HG02852 (cell line): ENCODE measurements around the gene GPX6.
"Not testable (repeated sequence)": the region's sequence is repeated elsewhere in the genome, so short reads cannot be mapped to it uniquely, and the experiment has no call there.

Experiments used
- ATAC-seq: cut with Tn5 transposase; IDR thresholded peaks from one replicate; pipeline ENCODE4 v1.9.1; 2021; ENCODE audit warnings: mild to moderate bottlenecking, moderate library complexity; ENCODE audit not compliant: unreplicated experiment

The GPX6 gene

DNA sequence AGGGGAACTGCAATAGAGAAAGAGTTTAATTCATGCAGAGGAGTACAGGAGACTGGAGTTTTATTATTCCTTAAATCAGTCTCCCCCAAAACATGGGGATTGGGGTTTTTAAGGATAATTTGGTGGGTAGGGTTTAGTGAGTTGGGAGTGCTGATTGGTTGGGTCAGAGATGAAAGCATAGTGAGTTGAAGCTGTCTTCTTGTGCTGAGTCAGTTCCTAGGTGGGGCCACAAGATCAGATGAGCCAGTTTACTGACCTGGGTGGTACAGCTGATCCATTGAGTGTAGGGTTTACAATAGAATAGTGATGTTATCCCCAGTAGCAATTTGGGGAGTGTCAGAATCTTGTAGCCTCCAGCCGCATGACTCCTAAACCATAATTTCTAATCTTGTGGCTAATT lies 29.1 kb downstream of the GPX6 start:
- ATAC-seq, result no peak

DNA sequence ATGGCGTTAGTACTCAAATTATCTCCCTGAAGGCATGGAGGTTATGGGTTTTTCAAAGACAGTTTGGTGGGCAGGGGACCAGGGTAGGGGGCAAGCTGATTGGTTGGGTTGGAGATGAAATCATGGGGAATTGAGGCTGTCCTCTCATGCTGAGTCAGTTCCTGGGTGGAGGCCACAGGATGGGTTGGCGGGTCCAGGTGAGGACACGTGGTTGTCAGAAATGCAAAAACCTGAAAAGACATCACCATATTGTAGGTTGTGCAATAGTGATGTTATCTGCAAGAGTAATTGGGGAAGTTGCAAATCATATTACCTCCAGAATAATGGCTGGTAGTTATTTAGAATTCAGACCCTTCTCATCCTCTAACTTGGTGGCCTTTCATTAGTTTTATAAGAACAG lies 30.1 kb downstream of the GPX6 start:
- no peak for ATAC-seq

DNA sequence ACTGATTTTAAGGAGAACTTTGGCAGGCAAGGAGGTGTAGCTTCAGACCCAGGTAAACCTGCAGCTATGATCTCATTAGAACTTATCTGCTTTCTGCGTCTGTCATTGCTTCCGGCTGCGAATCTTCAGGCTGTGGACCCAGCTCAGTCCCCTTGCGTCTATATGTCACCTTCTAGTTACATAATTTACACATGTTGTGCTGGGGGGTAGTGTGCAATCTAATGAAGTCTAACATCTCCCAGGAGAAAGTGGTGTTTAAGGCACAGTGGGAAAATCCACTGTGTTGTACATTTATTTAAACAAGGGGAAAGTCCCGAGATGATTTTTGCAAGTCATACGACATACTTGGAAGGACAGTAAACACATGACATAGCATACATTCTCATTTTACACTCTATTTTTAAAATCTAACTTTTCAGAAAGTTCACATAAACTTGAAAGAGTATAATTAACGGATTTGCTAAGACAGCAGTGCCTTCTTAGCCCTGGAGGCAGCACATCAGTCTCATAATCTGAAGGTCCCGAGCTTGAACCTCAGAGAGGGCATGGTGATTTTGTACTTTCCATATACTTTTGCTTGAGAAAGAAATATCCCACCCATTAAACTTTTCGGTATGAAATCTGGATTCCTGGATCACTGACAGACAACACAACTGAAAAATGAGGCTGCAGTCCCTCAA lies 35.2 kb downstream of the GPX6 start:
- ATAC-seq, result no peak

DNA sequence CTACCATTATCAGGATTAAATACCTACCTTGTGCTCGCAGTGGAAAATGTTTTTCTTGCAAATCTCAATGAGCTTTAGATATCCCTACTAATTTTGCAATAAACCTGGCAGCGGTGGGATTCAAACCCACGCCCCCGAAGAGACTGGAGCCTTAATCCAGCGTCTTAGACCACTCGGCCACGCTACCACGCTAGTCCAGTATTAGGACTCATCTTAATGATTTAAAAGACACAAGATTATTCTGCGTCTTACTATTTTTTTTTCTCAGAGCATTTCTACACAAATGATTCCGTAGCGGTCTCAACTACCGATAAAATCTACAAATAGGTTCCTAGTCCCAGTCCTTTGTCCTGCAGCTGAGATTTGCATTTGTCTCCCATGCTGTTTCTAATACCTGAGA lies 37.1 kb downstream of the GPX6 start:
- no peak for ATAC-seq

DNA sequence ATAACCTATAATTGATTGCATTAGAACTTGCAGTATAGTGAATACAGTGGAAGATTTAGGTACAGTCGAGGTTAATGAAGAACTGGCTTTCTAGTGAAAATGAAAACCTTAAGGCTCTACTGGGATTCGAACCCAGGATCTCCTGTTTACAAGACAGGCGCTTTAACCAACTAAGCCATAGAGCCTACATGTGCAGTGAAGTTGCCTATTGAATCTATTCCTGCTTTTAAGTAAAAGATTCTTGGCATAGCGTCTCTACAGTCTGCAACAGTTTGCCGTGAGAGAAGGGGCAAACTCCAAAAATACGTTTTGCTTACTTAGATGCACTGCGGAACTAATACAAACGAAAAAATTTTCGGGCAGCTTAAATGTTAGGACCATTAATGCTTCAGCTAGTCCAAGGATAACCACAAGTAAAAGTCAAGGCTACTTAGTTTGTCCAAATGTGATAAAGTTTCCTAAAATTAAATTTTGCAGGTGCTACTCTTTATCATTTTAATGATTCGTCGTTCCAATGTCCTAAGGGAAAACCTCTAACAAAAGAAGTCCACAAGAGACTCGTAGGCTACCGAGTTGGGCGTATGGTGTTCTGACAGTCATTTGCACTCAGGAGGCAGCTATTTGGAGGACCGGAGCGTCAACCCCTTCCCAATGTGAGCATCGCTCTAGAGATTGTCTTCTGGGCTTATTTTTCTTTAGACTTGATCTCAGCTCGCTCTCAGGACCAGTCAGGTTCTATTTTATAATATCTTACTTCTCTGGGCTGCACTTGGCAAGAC lies 41.0 kb downstream of the GPX6 start:
- no peak for ATAC-seq

DNA sequence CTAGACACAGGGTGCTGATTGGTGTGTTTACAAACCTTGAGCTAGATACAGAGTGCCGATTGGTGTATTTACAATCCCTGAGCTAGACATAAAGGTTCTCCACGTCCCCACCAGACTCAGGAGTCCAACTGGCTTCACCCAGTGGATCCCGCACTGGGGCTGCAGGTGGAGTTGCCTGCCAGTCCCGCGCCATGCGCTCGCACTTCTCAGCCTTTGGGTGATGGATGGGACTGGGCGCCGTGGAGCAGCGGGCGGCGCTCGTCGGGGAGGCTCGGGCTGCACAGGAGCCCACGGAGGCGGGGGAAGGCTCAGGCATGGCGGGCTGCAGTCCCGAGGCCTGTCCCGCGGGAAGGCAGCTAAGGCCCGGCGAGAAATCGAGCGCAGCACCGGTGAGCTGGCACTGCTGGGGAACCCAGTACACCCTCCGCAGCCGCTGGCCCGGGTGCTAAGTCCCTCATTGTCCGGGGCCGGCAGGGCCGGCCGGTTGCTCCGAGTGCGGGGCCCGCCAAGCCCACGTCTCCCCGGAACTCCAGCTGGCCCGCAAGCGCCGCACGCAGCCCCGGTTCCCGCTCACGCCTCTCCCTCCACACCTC lies 46.3 kb downstream of the GPX6 start:
- not testable (repeated sequence) for ATAC-seq

DNA sequence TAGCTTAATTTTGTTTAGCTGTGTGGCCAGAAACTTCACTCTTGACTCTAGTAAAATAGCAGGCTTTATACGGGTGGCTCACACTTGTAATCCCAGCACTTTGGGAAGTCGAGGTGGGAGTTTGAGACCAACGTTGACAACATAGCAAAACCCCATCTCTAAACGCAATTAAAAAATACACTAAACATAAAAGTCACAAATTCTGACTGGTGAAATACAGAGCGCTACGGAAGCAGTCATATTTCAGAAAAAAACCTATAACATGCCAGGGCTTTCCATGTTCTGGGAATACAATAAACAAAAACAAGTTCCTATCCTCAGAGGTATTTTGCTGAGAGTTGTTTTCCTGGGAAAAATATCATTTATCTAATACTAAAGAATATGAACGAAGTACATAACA lies 47.5 kb downstream of the GPX6 start:
- no peak for ATAC-seq

DNA sequence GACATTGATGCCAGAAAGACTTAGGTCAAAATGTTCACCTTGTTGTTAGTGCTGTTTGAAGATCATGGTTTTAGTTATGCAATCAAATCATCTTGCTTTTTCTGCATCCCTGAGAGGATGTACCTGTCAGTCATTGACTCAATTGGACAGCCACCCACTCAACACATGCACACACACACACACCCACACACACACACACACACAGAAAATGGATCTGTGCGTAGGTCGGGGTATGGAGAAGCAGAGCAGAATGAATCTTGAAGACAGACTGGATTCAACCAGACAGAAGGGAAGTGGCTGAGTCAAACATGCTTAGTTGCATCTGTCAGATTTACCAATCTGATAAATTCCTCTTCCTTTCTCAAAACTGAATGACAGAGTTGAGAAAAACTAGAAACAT lies 53.2 kb downstream of the GPX6 start:
- no peak for ATAC-seq

DNA sequence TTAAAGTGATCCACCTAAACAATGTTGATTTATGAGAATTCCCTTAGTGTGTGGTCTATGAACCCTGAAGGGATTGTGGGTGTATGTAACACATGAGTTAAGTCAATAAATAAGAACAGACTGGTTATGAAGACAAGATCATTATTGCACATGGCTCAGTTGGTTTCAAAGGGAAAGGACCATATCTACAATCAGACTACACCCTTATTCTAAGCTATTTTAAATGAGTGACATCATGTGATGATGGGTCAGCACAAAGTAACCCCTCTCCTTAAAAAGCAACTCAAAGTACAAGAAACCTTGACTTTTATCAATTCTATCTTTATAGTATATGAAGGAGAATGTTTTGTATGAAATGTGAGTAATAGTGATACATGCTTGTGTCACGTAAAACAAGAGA lies 57.0 kb downstream of the GPX6 start:
- ATAC-seq, result no peak
